Ovary (tissue), 9 donors: ENCODE results near the gene PPFIBP2. TPM values are rescaled to one million over a fixed set of nuclear protein-coding genes. Genes with fewer than 3 reads are reported as not detected.
A peak's percentile ranks its signal among the peaks of the same experiment; 100 is the strongest.

Experiments used
- DNase-seq, 5 donors: peaks; one replicate each; pipeline ENCODE4 v3.0.0-alpha.2; 2019 to 2020
- H3K27ac ChIP-seq, 2 donors: fragments of 200-600 bp; one replicate each; pipeline versions ENCODE4 v1.5.1 to v1.8.0; 2019 to 2022
- H3K27me3 ChIP-seq: fragments of 200-600 bp; one replicate; pipeline ENCODE4 v1.8.0; 2022
- H3K36me3 ChIP-seq: fragments of 200-600 bp; sonication (generic); one replicate; pipeline ENCODE4 v1.5.1; 2019
- H3K4me1 ChIP-seq: one replicate; pipeline ENCODE4 v1.8.1; 2013; ENCODE audit warnings: mild to moderate bottlenecking, moderate library complexity; ENCODE audit not compliant: insufficient read depth
- H3K4me3 ChIP-seq: fragments of 200-600 bp; sonication (generic); one replicate; pipeline ENCODE4 v1.5.1; 2017
- H3K9me3 ChIP-seq, 2 donors: fragments of 200-600 bp in 1 of 2; sonication (generic) in 1 of 2; one replicate each; pipeline versions ENCODE4 v1.5.1 to v1.8.1; 2013 to 2019; ENCODE audit warnings: mild to moderate bottlenecking in 1 of 2, moderate library complexity in 1 of 2
- EP300 ChIP-seq: sonication (generic); formaldehyde crosslinking; IDR thresholded peaks from one replicate; pipeline ENCODE4 v1.6.1; 2017; ENCODE audit warnings: antibody characterized with exemption
- POLR2A ChIP-seq: fragments of 450-650 bp; IDR thresholded peaks from one replicate; pipeline ENCODE4 v1.6.1; 2017; ENCODE audit warnings: antibody characterized with exemption, mild to moderate bottlenecking, moderate library complexity
- WGBS, 3 donors: extraction: QIAGEN DNeasy Blood & Tissue Kit in 1 of 3; methylation state at CpG; one replicate each; pipeline versions ENCODE4 v1.1.5 to v1.1.7; 2013 to 2017; 5-methylcytosine and 5-hydroxymethylcytosine counted together
- intact Hi-C, 4 donors: fragments of 100-400 bp; cut with DNase I; formaldehyde crosslinking; loops; one replicate each; pipeline versions ENCODE4 v1.11.0 to v1.15.1; 2022 to 2023
- polyA plus RNA-seq, 2 donors: library from polyadenylated mRNA; stranded (reverse); fragments of 200-250 nt in 1 of 2; fragments of 350-450 nt in 1 of 2; fragmentation: Illumina TruSeq in 1 of 2; extraction: RNeasy Lipid Tissue Mini Kit (QIAGEN cat#74804) in 1 of 2; gene quantifications; one replicate each; pipeline ENCODE4 v1.2.3, GENCODE V29; 2013 to 2014
- total RNA-seq, 7 donors: library from RNA; depleted of rRNA in 2 of 7; stranded (reverse); fragments of >200 nt in 2 of 7; fragmentation: NEBNext Ultra II Directional in 3 of 7; extraction: Animal tissue kit (Norgen Biotek cat#: 25700) in 3 of 7; gene quantifications; one replicate each; pipeline versions ENCODE4 v1.1.0 to v1.2.4, GENCODE V29; 2016 to 2023
- TF ChIP-seq, protein P1 (sequence below), 3 donors: fragments of 450-650 bp in 2 of 3; fragments of 200-600 bp in 1 of 3; IDR thresholded peaks; one replicate each; pipeline versions ENCODE4 v1.5.1 to v1.8.0; 2016 to 2022; ENCODE audit warnings: antibody characterized with exemption in 3 of 3, mild to moderate bottlenecking in 1 of 3
- donor health status: DM: no; HTN: no; CAD: no; lungs with moderate emphysema.
- donor health status: DM: no; HTN: no; CAD: no.
- donor health status: Bipolar disorder and iron deficiency.
- donor health status: DM: yes; HTN: yes; CAD: no.
- donor health status: DM: no; HTN: no; CAD: no.
- donor health status: DM: yes; HTN: yes; CAD: no.

PPFIBP2 gene
- total and polyA plus RNA-seq, 9 donors: 9.6 to 36.2 (median 20.7) TPM

DNA sequence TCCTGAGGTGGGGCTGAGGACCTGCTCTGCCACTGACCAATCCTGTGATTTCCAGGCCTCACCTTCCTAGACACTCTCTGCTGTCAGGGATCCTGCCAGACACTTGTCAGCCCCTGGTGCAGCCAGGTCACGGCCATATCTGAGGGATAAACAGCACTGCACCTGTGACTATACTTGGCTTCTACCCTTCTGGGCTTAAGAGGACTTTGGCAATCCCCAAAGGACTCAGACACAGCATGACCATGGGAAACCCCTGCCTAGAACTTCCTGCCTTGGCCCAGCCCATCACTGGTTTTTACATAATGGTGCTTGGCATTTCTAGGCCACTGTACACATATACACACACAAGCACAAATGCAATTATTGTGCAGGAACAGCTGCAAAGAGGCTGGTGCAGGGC lies 40.1 kb upstream of the PPFIBP2 start:
- intact Hi-C loops: no loop called here
- no peak for DNase-seq
- TF ChIP-seq, protein P1, sequence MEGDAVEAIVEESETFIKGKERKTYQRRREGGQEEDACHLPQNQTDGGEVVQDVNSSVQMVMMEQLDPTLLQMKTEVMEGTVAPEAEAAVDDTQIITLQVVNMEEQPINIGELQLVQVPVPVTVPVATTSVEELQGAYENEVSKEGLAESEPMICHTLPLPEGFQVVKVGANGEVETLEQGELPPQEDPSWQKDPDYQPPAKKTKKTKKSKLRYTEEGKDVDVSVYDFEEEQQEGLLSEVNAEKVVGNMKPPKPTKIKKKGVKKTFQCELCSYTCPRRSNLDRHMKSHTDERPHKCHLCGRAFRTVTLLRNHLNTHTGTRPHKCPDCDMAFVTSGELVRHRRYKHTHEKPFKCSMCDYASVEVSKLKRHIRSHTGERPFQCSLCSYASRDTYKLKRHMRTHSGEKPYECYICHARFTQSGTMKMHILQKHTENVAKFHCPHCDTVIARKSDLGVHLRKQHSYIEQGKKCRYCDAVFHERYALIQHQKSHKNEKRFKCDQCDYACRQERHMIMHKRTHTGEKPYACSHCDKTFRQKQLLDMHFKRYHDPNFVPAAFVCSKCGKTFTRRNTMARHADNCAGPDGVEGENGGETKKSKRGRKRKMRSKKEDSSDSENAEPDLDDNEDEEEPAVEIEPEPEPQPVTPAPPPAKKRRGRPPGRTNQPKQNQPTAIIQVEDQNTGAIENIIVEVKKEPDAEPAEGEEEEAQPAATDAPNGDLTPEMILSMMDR (IDR thresholded peaks at IDR 0.05): no peak
- TF ChIP-seq EP300 (no peak), POLR2A (no peak)
- Histone ChIP-seq H3K27me3 (no peaks in the 10 kb centered on the region), H3K36me3 (no peaks in the 10 kb centered on the region), H3K4me3 (no peak overlapping the region), H3K9me3 (no peaks in the 10 kb centered on the region), H3K4me1 (no peaks in the 10 kb centered on the region), H3K27ac (no peak overlapping the region)
- 0 to 100% (median 54%) methylated on average over 1 of the region's 1 CpG for WGBS, 3 donors

DNA sequence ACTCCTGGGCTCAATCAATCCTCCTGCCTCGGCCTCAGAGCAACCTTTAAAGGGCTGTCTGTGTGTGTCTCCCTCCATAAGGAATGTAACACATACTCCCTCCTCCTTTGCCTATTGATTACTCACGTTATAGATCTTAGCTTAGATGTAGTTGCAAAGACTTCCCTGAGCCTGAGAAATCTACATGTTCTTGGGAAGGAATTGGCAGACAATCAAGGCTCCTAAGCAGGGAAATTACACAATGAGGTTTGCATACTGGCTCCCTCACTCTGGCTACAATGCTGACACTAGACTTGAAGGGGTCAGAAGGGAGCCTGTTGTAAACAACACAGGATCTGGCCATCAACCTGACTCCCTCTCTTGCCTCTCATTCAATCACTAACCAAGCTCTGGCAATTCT lies 33.7 kb upstream of the PPFIBP2 start:
- DNase-seq: peak in 1 of 5 donors; percentile 26
- Histone ChIP-seq H3K36me3 (no peaks in the 10 kb centered on the region), H3K27ac (no peak overlapping the region), H3K9me3 (no peaks in the 10 kb centered on the region), H3K27me3 (no peaks in the 10 kb centered on the region), H3K4me3 (no peak overlapping the region), H3K4me1 (peaks cover 4% of the 10 kb centered on the region)
- TF ChIP-seq, protein P1 (IDR thresholded peaks at IDR 0.05): no peak
- TF ChIP-seq POLR2A (no peak), EP300 (no peak)
- WGBS, 3 donors: 48 to 52% (median 49%) methylated on average over 2 of the region's 2 CpGs
- intact Hi-C loops: no loop called here

DNA sequence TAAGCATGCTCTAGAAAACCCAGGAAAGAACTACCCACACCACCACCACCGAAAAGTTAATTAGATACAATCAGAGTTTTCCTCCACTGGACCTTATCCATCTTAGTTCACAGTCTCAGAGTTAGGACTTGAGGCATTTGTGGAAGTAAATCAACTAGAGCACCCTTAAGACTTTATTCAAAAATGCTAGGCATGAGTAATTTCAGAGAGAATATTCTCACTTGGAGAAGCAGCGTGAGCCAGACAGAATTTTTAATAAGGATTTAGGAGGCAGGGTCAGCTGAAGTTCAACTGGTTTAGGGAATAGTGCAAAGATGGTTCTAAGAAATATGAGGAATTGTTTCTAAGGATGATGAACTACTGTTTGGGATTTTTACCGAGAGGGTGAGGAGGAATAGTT lies 29.7 kb upstream of the PPFIBP2 start:
- no peak for DNase-seq
- no peaks in the 10 kb centered on the region for H3K36me3 ChIP-seq
- TF ChIP-seq EP300 (no peak), POLR2A (no peak)
- TF ChIP-seq, protein P1 (IDR thresholded peaks at IDR 0.05): no peak
- H3K4me3 ChIP-seq: no peak overlapping the region
- H3K4me1 ChIP-seq: peaks cover 6% of the 10 kb centered on the region
- H3K9me3 ChIP-seq: no peaks in the 10 kb centered on the region
- peak overlapping the region in 1 of 2 donors; percentile 70 for H3K27ac ChIP-seq
- 25 to 57% (median 49%) methylated on average over 3 of the region's 3 CpGs for WGBS, 3 donors
- H3K27me3 ChIP-seq: no peaks in the 10 kb centered on the region
- intact Hi-C loops: no loop called here

DNA sequence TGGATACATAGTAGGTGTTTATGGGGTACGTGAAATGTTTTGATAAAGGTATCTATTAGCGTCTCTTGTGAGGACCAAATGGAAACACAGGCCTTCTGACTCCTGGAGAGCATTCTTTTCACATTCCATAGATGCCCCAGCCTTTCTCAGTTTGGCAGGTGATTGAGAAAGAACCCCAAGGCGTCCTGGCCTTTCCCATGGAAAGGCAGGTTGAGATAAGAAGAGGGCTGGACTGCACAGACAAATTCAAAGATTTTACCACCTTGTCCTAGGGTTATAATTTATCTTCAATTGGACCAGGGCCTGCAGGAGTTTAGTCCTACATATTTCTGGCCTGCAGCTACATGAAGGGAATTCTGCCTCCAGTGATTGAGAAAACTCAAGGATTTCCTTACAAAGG lies 29.2 kb upstream of the PPFIBP2 start:
- H3K9me3 ChIP-seq: no peaks in the 10 kb centered on the region
- peak overlapping the region; percentile 59 to 70 for H3K27ac ChIP-seq
- intact Hi-C loops: no loop called here
- H3K27me3 ChIP-seq: no peaks in the 10 kb centered on the region
- H3K4me3 ChIP-seq: no peak overlapping the region
- H3K36me3 ChIP-seq: no peaks in the 10 kb centered on the region
- WGBS, 3 donors: 27 to 49% (median 38%) methylated on average over 3 of the region's 3 CpGs
- DNase-seq: no peak
- H3K4me1 ChIP-seq: peaks cover 6% of the 10 kb centered on the region
- TF ChIP-seq EP300: no peak
- TF ChIP-seq POLR2A: no peak
- TF ChIP-seq, protein P1 (IDR thresholded peaks at IDR 0.05): no peak
